Ovary (tissue), 9 donors: ENCODE measurements around the gene DPF3. TPM values are rescaled to one million over a fixed set of nuclear protein-coding genes. Genes with fewer than 3 reads are reported as not detected.

Experiments used
- DNase-seq, 5 donors: peaks; one replicate each; pipeline ENCODE4 v3.0.0-alpha.2; 2019 to 2020
- H3K27ac ChIP-seq, 2 donors: fragments of 200-600 bp; one replicate each; pipeline versions ENCODE4 v1.5.1 to v1.8.0; 2019 to 2022
- H3K27me3 ChIP-seq: fragments of 200-600 bp; one replicate; pipeline ENCODE4 v1.8.0; 2022
- H3K36me3 ChIP-seq: fragments of 200-600 bp; sonication (generic); one replicate; pipeline ENCODE4 v1.5.1; 2019
- H3K4me1 ChIP-seq: one replicate; pipeline ENCODE4 v1.8.1; 2013; ENCODE audit warnings: mild to moderate bottlenecking, moderate library complexity; ENCODE audit not compliant: insufficient read depth
- H3K4me3 ChIP-seq: fragments of 200-600 bp; sonication (generic); one replicate; pipeline ENCODE4 v1.5.1; 2017
- H3K9me3 ChIP-seq, 2 donors: fragments of 200-600 bp in 1 of 2; sonication (generic) in 1 of 2; one replicate each; pipeline versions ENCODE4 v1.5.1 to v1.8.1; 2013 to 2019; ENCODE audit warnings: mild to moderate bottlenecking in 1 of 2, moderate library complexity in 1 of 2
- CTCF ChIP-seq, 3 donors: fragments of 450-650 bp in 2 of 3; fragments of 200-600 bp in 1 of 3; IDR thresholded peaks; one replicate each; pipeline versions ENCODE4 v1.5.1 to v1.8.0; 2016 to 2022; ENCODE audit warnings: antibody characterized with exemption in 3 of 3, mild to moderate bottlenecking in 1 of 3
- EP300 ChIP-seq: sonication (generic); formaldehyde crosslinking; IDR thresholded peaks from one replicate; pipeline ENCODE4 v1.6.1; 2017; ENCODE audit warnings: antibody characterized with exemption
- POLR2A ChIP-seq: fragments of 450-650 bp; IDR thresholded peaks from one replicate; pipeline ENCODE4 v1.6.1; 2017; ENCODE audit warnings: antibody characterized with exemption, mild to moderate bottlenecking, moderate library complexity
- WGBS, 3 donors: extraction: QIAGEN DNeasy Blood & Tissue Kit in 1 of 3; methylation state at CpG; one replicate each; pipeline versions ENCODE4 v1.1.5 to v1.1.7; 2013 to 2017; 5-methylcytosine and 5-hydroxymethylcytosine counted together
- intact Hi-C, 4 donors: fragments of 100-400 bp; cut with DNase I; formaldehyde crosslinking; loops; one replicate each; pipeline versions ENCODE4 v1.11.0 to v1.15.1; 2022 to 2023
- polyA plus RNA-seq, 2 donors: library from polyadenylated mRNA; stranded (reverse); fragments of 200-250 nt in 1 of 2; fragments of 350-450 nt in 1 of 2; fragmentation: Illumina TruSeq in 1 of 2; extraction: RNeasy Lipid Tissue Mini Kit (QIAGEN cat#74804) in 1 of 2; gene quantifications; one replicate each; pipeline ENCODE4 v1.2.3, GENCODE V29; 2013 to 2014
- total RNA-seq, 7 donors: library from RNA; depleted of rRNA in 2 of 7; stranded (reverse); fragments of >200 nt in 2 of 7; fragmentation: NEBNext Ultra II Directional in 3 of 7; extraction: Animal tissue kit (Norgen Biotek cat#: 25700) in 3 of 7; gene quantifications; one replicate each; pipeline versions ENCODE4 v1.1.0 to v1.2.4, GENCODE V29; 2016 to 2023
- donor health status: DM: no; HTN: no; CAD: no; lungs with moderate emphysema.
- donor health status: DM: no; HTN: no; CAD: no.
- donor health status: Bipolar disorder and iron deficiency.
- donor health status: DM: yes; HTN: yes; CAD: no.
- donor health status: DM: no; HTN: no; CAD: no.
- donor health status: DM: yes; HTN: yes; CAD: no.

DPF3 gene
- total and polyA plus RNA-seq, 9 donors: 6.3 to 34.4 (median 21.9) TPM

DNA sequence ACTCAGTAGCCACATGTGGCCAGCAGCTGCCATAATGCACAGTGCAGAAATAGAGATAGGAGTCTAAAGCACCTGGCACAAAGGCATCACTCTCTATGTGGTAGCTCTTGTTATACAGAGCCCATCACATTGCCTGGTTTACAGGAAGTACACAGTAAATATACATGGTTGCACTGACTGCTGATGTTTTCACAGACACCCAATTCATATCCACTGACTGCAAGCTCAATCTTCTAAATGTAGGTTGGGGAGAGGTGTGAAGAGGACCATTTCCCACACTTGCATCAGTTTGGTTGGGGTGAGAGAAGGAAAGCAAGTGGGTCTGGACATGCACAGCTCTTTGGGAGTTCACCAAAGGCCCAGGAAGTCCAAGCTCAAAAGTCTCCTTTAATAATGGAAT lies 172.8 kb downstream of the DPF3 start:
- no peak overlapping the region for H3K4me3 ChIP-seq
- H3K4me1 ChIP-seq: peaks cover 31% of the 10 kb centered on the region
- TF ChIP-seq EP300 (no peak), POLR2A (no peak), CTCF (IDR thresholded peaks at IDR 0.05) (no peak)

GRCh38 chr14:72717220-72717619 lies 176.7 kb downstream of the DPF3 start:
- H3K4me1 ChIP-seq: peaks cover 26% of the 10 kb centered on the region
- WGBS, 3 donors: 98 to 100% (median 98%) methylated on average over 2 of the region's 2 CpGs
- no peak for DNase-seq
- no peak overlapping the region for H3K4me3 ChIP-seq
- no peak overlapping the region for H3K27ac ChIP-seq
- no peaks in the 10 kb centered on the region for H3K27me3 ChIP-seq
- intact Hi-C loops: loop anchor here in 1 of 4 donors (10.0 kb wide), 1 partner anchor 178 kb away; the partner anchor contains the start of gene DPF3
- H3K9me3 ChIP-seq: no peaks in the 10 kb centered on the region
- H3K36me3 ChIP-seq: no peaks in the 10 kb centered on the region
- TF ChIP-seq POLR2A (no peak), EP300 (no peak), CTCF (IDR thresholded peaks at IDR 0.05) (no peak)

More for the DNA sequence above, 172.8 kb downstream of the DPF3 start:
- Histone ChIP-seq H3K9me3 (no peaks in the 10 kb centered on the region), H3K27ac (no peak overlapping the region), H3K27me3 (no peaks in the 10 kb centered on the region), H3K36me3 (no peaks in the 10 kb centered on the region)
- intact Hi-C loops: no loop called here
- DNase-seq: no peak

- H3K27ac ChIP-seq: peak overlapping the region in 1 of 2 donors; percentile 22
- peaks cover 24% of the 10 kb centered on the region for H3K4me1 ChIP-seq
- no peaks in the 10 kb centered on the region for H3K27me3 ChIP-seq
- DNase-seq: no peak
- no peaks in the 10 kb centered on the region for H3K9me3 ChIP-seq
- intact Hi-C loops: loop anchor here in 1 of 4 donors (10.0 kb wide), 1 partner anchor 178 kb away; the partner anchor contains the start of gene DPF3
- no peak for TF ChIP-seq POLR2A
- TF ChIP-seq EP300: no peak
- no peak for TF ChIP-seq CTCF (IDR thresholded peaks at IDR 0.05)
- WGBS, 3 donors: 95 to 96% (median 96%) methylated on average over 4 of the region's 4 CpGs
- no peaks in the 10 kb centered on the region for H3K36me3 ChIP-seq
- H3K4me3 ChIP-seq: no peak overlapping the region
Observed at GRCh38 chr14:72716476-72716875, 177.4 kb downstream of the DPF3 start.

GRCh38 chr14:72715850-72716228 lies 178.1 kb downstream of the DPF3 start:
- TF ChIP-seq POLR2A (no peak), CTCF (IDR thresholded peaks at IDR 0.05) (no peak), EP300 (no peak)
- H3K27ac ChIP-seq: peak overlapping the region in 1 of 2 donors; percentile 22
- no peaks in the 10 kb centered on the region for H3K27me3 ChIP-seq
- intact Hi-C loops: loop anchor here in 1 of 4 donors (10.0 kb wide), 1 partner anchor 179 kb away; the partner anchor contains the start of gene DPF3
- DNase-seq: peak in 3 of 5 donors; percentile 33 to 64 (median 50)
- H3K4me1 ChIP-seq: peaks cover 24% of the 10 kb centered on the region
- H3K9me3 ChIP-seq: no peaks in the 10 kb centered on the region
- H3K36me3 ChIP-seq: no peaks in the 10 kb centered on the region
- WGBS, 3 donors: 24 to 28% (median 25%) methylated on average over 9 of the region's 9 CpGs
- no peak overlapping the region for H3K4me3 ChIP-seq
